ENCODE measurements around the gene CFAP299. TPM values are rescaled to one million over a fixed set of nuclear protein-coding genes. Genes with fewer than 3 reads are reported as not detected.
"Not testable (repeated sequence)": the region's sequence is repeated elsewhere in the genome, so short reads cannot be mapped to it uniquely, and the experiment has no call there.

The CFAP299 gene
- total RNA-seq, 1 donor from 2014 or later, result 5.1 TPM

DNA sequence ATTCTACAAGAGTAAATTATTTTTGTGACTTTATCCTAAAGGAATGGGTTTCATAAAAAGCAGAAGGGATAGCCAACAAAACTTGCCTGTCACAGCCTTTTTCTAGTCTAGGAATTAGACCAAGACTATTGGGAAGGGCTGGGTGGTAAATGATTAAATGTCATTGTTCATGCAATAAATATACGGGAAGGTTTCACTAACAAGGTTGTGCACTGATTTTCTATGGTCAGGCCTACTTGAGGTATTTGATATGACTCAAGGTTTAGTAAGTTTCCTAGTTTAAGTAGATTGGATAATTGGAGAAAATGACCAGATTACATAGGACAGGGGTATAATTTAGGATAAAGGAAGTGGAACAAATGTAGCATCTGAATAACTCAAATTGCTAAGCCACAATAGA is 445.9 kb downstream of the CFAP299 start:
- no peak for ATAC-seq
- Histone ChIP-seq H3K36me3 (no peaks in the 10 kb centered on the region), H3K27me3 (ENCODE audit: low read depth) (no peaks in the 10 kb centered on the region), H3K27ac (no peak overlapping the region), H3K9me3 (no peaks in the 10 kb centered on the region), H3K4me3 (no peak overlapping the region), H3K4me1 (no peaks in the 10 kb centered on the region)
- TF ChIP-seq, protein P1, sequence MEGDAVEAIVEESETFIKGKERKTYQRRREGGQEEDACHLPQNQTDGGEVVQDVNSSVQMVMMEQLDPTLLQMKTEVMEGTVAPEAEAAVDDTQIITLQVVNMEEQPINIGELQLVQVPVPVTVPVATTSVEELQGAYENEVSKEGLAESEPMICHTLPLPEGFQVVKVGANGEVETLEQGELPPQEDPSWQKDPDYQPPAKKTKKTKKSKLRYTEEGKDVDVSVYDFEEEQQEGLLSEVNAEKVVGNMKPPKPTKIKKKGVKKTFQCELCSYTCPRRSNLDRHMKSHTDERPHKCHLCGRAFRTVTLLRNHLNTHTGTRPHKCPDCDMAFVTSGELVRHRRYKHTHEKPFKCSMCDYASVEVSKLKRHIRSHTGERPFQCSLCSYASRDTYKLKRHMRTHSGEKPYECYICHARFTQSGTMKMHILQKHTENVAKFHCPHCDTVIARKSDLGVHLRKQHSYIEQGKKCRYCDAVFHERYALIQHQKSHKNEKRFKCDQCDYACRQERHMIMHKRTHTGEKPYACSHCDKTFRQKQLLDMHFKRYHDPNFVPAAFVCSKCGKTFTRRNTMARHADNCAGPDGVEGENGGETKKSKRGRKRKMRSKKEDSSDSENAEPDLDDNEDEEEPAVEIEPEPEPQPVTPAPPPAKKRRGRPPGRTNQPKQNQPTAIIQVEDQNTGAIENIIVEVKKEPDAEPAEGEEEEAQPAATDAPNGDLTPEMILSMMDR (IDR thresholded peaks at IDR 0.05), result no peak
- no peak for DNase-seq
- intact Hi-C loops (cut with DNase I), result no loop called here

DNA sequence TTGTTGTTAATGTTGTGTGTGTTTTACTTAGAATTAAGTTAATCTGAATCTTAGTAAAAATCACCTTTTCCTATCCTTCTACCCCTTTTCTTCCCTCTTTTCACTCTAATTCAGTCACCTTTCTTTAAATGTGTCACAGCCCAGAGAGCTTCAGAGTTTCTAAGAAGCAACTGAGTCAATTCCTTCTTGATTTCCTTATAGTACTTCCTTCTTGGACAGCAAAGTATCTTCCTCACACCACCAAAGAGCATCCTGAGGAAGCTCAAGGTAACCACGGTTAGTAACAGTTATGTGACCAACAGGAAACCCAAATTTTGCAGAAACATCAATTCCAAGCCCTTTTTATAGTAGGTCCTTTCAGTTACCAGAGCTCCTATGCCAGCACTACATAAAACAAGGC is 451.8 kb downstream of the CFAP299 start:
- DNase-seq (no peak), ATAC-seq (no peak)
- no peak overlapping the region for H3K27ac ChIP-seq
- TF ChIP-seq, protein P1 (IDR thresholded peaks at IDR 0.05), result no peak
- no peaks in the 10 kb centered on the region for H3K36me3 ChIP-seq
- H3K27me3 ChIP-seq (ENCODE audit: low read depth), result no peaks in the 10 kb centered on the region
- no peaks in the 10 kb centered on the region for H3K4me1 ChIP-seq
- no peaks in the 10 kb centered on the region for H3K9me3 ChIP-seq
- H3K4me3 ChIP-seq, result no peak overlapping the region
- intact Hi-C loops (cut with DNase I), result no loop called here

DNA sequence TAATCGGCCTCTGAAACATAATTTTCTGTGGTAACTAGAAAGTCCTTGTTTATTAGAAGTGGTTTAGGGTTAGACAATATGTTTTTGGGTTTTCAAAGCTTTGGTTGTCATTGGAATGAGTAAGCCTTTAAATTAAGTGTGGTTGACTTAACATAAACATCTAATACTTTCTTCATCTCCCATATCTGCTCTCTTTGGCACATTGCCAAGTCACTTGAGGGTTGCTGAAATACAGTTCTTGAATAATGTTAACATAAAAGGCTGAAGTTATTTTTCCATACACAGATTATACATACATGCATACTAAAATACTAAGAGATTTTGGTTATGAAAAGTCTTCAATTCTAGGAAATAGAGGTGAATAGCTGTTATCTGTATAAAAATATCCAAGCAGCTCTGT is 453.3 kb downstream of the CFAP299 start:
- Histone ChIP-seq H3K27me3 (ENCODE audit: low read depth) (no peaks in the 10 kb centered on the region), H3K27ac (no peak overlapping the region), H3K4me3 (no peak overlapping the region), H3K4me1 (no peaks in the 10 kb centered on the region), H3K36me3 (no peaks in the 10 kb centered on the region), H3K9me3 (no peaks in the 10 kb centered on the region)
- DNase-seq (no peak), ATAC-seq (no peak)
- TF ChIP-seq, protein P1 (IDR thresholded peaks at IDR 0.05), result no peak
- intact Hi-C loops (cut with DNase I), result no loop called here

DNA sequence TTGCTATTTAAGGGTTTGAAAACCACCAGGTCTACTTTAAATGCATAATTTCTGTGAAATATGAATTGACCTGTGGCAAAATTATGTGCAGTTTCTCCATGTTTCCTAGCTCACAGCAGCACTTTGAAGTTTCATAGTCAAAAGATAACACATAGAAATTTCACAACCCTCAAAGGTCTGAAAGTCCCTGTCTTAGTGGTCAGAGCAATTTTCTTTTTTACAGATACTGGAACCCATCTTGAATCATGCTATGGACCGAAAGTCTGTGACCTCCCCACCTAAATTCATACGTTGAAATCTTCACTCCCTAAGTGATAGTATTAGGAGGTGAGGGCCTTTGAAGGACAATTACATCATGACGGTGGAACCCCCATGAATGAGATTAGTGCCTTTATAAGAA is 454.6 kb downstream of the CFAP299 start:
- DNase-seq (no peak), ATAC-seq (no peak)
- Histone ChIP-seq H3K27ac (no peak overlapping the region), H3K4me3 (no peak overlapping the region), H3K36me3 (no peaks in the 10 kb centered on the region), H3K27me3 (ENCODE audit: low read depth) (no peaks in the 10 kb centered on the region), H3K4me1 (no peaks in the 10 kb centered on the region), H3K9me3 (no peaks in the 10 kb centered on the region)
- TF ChIP-seq, protein P1 (IDR thresholded peaks at IDR 0.05), result no peak
- intact Hi-C loops (cut with DNase I), result no loop called here

DNA sequence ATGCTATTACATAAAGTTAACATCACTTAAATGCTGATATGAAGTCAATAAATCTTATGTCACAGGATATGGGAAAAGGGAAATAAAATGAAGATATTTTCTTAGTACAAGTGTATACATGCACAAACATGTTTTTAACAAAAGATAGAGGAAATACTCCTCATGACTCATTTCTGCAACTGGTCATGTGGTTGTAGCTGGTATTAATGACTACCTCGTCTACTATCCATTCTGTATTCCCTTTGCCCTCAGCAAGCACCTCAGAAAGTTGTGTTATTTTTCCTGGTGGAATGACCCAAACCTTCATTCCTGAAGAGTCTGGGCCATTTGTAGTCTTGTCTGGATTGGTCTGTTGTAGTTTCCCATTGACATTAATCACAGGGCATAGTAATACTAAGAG is 458.1 kb downstream of the CFAP299 start:
- H3K4me3 ChIP-seq; H3K27ac ChIP-seq; intact Hi-C loops (cut with DNase I); ATAC-seq; H3K27me3 ChIP-seq (ENCODE audit: low read depth); H3K9me3 ChIP-seq; DNase-seq; H3K4me1 ChIP-seq; H3K36me3 ChIP-seq: not testable (repeated sequence)

DNA sequence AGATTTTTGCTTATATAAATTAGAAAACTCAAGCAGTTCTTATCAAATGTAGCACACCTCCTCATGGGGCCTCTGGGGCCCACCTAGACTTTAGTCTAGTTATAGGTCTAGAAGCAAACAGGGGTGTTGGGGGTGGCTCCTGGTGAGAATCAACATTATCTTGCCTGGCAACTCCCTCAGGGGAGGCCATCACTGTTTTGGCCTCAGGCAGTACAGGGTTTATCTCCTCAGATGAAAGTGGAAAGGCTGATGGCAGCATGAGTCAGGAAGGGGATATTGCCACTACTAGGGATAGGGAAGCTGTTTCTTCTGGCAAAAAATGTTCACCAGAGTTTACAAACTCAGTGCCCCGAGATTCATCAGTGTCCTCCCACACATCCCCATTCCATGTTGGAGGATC is 462.6 kb downstream of the CFAP299 start:
- TF ChIP-seq, protein P1 (IDR thresholded peaks at IDR 0.05), result no peak
- Histone ChIP-seq H3K36me3 (no peaks in the 10 kb centered on the region), H3K27ac (no peak overlapping the region), H3K27me3 (ENCODE audit: low read depth) (no peaks in the 10 kb centered on the region), H3K4me1 (no peaks in the 10 kb centered on the region), H3K4me3 (no peak overlapping the region), H3K9me3 (peaks cover 10% of the 10 kb centered on the region)
- intact Hi-C loops (cut with DNase I), result no loop called here
- DNase-seq (no peak), ATAC-seq (no peak)

DNA sequence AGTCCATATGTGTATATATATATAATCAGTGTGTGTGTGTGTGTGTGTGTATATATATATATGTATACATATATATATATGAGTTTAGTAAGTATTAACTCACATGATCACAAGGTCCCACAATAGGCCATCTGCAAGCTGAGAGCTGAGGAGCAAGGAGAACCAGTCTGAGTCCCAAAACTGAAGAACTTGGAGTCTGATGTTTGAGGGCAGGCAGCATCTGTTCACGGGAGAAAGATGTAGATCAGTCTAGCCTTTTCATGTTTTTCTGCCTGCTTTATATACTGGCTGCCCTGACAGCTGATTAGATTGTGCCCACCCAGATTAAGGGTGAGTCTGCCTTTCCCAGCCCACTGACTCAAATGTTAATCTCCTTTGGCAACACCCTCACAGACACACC is 465.2 kb downstream of the CFAP299 start:
- H3K27ac ChIP-seq; ATAC-seq; DNase-seq; H3K9me3 ChIP-seq; H3K4me3 ChIP-seq; H3K27me3 ChIP-seq (ENCODE audit: low read depth); H3K36me3 ChIP-seq; H3K4me1 ChIP-seq; intact Hi-C loops (cut with DNase I): not testable (repeated sequence)
